Stimulated activated CD8-positive, alpha-beta memory T cell treated with anti-CD3 and anti-CD28 coated beads, Interleukin-2, amount 100 ng/mL, for 1 hour (primary cell): ENCODE data around the gene EEF1AKMT3.

Experiments
- DNase-seq, 2 donors: peaks; one replicate each; pipeline ENCODE4 v3.0.0-alpha.2; 2020; ENCODE audit warnings: low read depth in 2 of 2

The EEF1AKMT3 gene

GRCh38 chr12:57782608-57783465 lies 10.4 kb downstream of the EEF1AKMT3 start, which contains the start of gene TSFM:
Gene TSFM (plus strand): TSS chr12:57782787. CDS start chr12:57782802, 15 bp downstream.
- DNase-seq, result peak; percentile 95 to 96

GRCh38 chr12:57783466-57783801 lies 11.0 kb downstream of the EEF1AKMT3 start:
- no peak for DNase-seq

DNA sequence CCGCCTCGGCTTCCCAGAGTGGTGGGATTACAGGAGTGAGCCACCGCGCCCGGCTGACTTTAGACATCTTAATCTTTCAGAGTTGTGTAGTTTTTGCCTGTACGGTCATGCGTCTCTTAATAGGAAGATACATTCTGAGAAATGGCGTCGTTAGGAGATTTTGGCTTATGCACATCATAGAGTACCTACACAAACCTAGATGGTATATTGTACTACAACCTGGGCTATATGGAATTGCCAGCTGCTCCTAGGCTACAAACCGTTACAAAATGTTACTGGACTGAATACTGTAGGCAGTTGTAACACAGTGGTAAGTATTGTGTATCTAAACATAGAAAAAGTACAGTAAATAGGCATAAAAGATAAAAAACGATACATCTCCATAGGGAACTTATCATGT lies 11.4 kb downstream of the EEF1AKMT3 start:
- DNase-seq, result no peak

- DNase-seq, result no peak
These were observed 21.5 kb downstream of the EEF1AKMT3 start for GRCh38 chr12:57793920-57794319.

DNA sequence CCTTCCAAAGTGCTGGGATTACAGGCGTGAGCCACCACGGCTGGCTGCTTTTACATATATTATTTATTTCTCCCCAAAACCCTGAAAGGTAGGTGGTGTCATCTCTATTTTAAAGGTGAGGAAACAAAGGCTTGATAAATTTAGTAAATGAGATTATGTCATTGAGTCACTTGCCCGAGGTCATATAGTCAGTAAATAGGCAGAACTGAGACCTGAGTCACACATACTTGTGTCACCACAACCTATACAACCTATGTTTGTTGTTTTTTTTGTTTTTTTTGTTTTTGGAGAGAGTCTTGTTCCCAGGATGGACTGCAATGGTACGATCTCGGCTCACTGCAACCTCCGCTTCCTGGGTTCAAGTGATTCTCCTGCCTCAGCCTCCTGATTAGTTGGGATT lies 22.9 kb downstream of the EEF1AKMT3 start:
- DNase-seq, result no peak

DNA sequence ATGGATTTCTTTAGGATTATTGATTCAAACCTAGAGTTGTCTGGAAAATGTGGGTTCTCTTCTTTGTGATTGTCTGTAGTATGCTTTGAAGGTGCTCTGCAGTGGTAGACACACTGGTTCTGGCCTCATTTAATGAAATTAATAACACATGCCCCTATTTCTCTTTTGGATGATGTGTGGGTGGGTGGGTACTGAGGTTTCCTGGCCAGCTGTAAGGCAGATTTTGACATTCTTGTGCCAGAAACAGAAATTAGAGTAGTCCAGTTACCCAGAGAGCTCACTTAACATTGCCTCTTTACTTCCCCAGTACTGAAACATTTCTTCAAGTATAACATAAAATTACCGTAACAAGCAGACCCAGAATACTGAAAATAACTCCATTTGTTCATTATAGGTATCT lies 24.6 kb downstream of the EEF1AKMT3 start:
- DNase-seq, result no peak

- DNase-seq, result no peak
These were observed 25.5 kb downstream of the EEF1AKMT3 start for GRCh38 chr12:57797933-57798332.

DNA sequence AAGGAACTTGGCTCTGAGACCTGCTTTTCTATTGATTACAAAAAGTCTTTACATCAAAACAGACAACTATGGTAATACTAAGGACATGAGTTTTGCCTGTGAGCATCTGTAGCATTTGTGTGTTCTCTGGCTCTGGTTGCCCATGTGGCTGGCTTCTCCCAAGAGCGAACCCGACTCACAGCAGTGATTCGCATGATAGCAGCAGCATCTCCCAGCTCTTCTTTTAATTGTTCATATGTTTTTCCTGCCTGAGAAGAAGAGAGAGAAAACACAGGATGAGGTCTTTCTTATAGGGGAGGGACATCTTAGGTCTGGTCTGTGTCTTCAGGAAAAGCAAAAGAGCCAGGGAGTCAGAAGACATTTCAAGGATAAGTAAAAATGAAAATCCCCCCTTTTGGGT lies 28.6 kb downstream of the EEF1AKMT3 start:
- no peak for DNase-seq

GRCh38 chr12:57802607-57803006 lies 30.2 kb downstream of the EEF1AKMT3 start:
- DNase-seq, result no peak

- DNase-seq, result no peak
These were observed 31.0 kb downstream of the EEF1AKMT3 start for GRCh38 chr12:57803319-57803893.

GRCh38 chr12:57806677-57807076 lies 34.3 kb downstream of the EEF1AKMT3 start:
- DNase-seq, result no peak

- DNase-seq, result no peak
These were observed 34.9 kb downstream of the EEF1AKMT3 start for GRCh38 chr12:57807285-57807684.

DNA sequence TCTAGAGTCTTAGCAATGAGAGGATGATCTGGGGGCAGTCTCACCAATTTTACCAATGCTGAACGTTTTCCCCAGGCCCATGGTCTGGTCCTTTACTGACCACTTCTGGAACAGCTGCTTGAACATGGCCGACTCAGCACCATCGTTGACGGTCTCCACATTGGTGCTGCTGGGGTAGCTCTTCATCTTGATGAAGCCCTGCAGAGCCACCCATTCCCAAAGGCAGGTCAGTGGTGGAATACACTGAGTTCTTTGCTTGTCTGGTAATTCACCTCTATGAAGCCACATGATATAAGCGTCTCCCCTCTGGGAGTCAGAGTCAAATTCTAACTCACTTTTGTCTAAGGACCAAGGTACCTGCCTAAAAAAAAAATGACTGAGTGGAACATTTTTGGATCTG lies 35.9 kb downstream of the EEF1AKMT3 start:
- DNase-seq, result no peak

DNA sequence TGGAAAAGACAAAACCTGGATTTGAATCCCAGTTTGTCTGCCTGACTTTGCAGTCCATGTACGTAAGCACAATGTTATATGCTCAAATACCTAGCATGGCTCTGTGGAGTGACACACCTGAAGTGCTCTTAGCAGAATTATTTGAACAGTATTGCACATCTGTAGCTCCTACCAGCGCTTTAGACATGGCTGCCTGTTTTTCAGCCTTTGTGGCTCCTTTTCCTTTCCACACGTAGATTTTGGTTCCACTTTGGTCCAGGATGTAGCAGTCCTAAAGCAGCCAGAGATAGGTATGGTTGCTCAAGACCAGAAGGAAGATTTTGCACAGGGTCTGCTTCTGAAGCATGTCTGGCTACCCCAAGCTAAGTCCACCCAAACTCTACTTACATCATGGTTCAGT lies 37.0 kb downstream of the EEF1AKMT3 start:
- no peak for DNase-seq

DNA sequence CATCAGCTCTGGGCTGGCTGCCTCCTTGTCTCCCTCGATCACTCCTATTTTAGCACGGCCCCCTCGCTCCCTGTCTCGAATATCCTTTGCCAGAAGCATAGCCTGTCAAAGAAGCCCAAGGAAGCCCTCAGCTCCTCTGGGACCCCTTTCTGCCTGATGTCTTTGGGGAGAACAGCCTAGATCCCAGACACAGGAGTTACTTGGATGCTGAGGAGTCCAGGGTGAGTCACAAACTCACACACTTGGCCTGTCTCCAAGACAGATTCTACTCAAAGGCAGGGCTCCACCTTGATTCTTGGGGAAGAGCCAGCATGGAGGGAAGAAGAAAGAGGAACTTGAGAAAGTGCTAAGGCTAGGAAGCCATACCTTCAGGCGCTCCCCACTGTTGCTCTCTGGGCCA lies 38.0 kb downstream of the EEF1AKMT3 start:
- no peak for DNase-seq

- DNase-seq, result no peak
These were observed 38.8 kb downstream of the EEF1AKMT3 start for GRCh38 chr12:57811028-57811755.

GRCh38 chr12:57813111-57813970 lies 40.9 kb downstream of the EEF1AKMT3 start:
- no peak for DNase-seq

- DNase-seq, result no peak
These were observed 41.8 kb downstream of the EEF1AKMT3 start for GRCh38 chr12:57813971-57814772.

- DNase-seq, result no peak
These were observed 43.0 kb downstream of the EEF1AKMT3 start for GRCh38 chr12:57815177-57816000.
